A549 (cell line): ENCODE results near the gene ZNF385A. TPM values are rescaled to one million over a fixed set of nuclear protein-coding genes. Genes with fewer than 3 reads are reported as not detected.

Experiments used
- ATAC-seq, 2 experiments: fragments of 200-7000 bp in 1 of 2; fragments of >200 bp in 1 of 2; cut with Nextera tagmentation in 1 of 2; cut with Tn5 transposase in 1 of 2; 3 replicates each; pipeline versions ENCODE4 v1.8.0 to v1.9.1; 2018 to 2020; ENCODE audit warnings: mild to moderate bottlenecking in 1 of 2, moderate library complexity in 1 of 2
- CTCF ChIA-PET: fragments of 300-600 bp; sonication (Branson Sonifier 250); formaldehyde crosslinking; extraction: SDS; loops from one replicate; lab custom pipeline; 2021; ENCODE audit warnings: antibody characterized with exemption, inconsistent platforms; lab: Yijun Ruan, JAX
- POLR2A ChIA-PET: fragments of 350-600 bp; formaldehyde crosslinking; extraction: SDS; loops from one replicate; lab custom pipeline; 2021; ENCODE audit warnings: antibody characterized with exemption, inconsistent platforms; lab: Yijun Ruan, JAX
- DNase-seq, 2 experiments: peaks; one replicate each; pipeline versions ENCODE4 v3.0.0 to v3.0.0-alpha.2; 2011 to 2016; ENCODE audit warnings: low read depth in 1 of 2, low spot score in 1 of 2
- FAIRE-seq: peaks from 2 replicates; lab custom pipeline; 2011; peaks lifted over from hg19 to GRCh38; lab: Jason Lieb, UNC
- H3K27ac ChIP-seq, 2 experiments: fragments of >200 bp; sonication (Bioruptor Twin); formaldehyde crosslinking; 3 replicates each; pipeline ENCODE4 v1.5.1; 2016 to 2017
- H3K4me1 ChIP-seq: fragments of >200 bp; sonication (Bioruptor Twin); formaldehyde crosslinking; 3 replicates; pipeline ENCODE4 v1.6.1; 2016
- H3K4me2 ChIP-seq: fragments of >200 bp; sonication (Bioruptor Twin); formaldehyde crosslinking; 3 replicates; pipeline ENCODE4 v1.6.1; 2016
- H3K4me3 ChIP-seq: fragments of >200 bp; sonication (Bioruptor Twin); formaldehyde crosslinking; 3 replicates; pipeline ENCODE4 v1.5.1; 2016
- H3K9me3 ChIP-seq: fragments of >200 bp; sonication (Bioruptor Twin); formaldehyde crosslinking; 3 replicates; pipeline ENCODE4 v1.6.1; 2016
- ATOH8 ChIP-seq: fragments of 250-450 bp; sonication (Bioruptor Pico); IDR thresholded peaks from 2 replicates; pipeline ENCODE4 v1.5.0; 2020; ENCODE audit warnings: low read depth, mild to moderate bottlenecking, moderate library complexity
- BCL3 ChIP-seq: fragments of >200 bp; sonication (Bioruptor Twin); formaldehyde crosslinking; IDR thresholded peaks from 3 replicates; pipeline ENCODE4 v1.6.1; 2016
- CBX2 ChIP-seq: fragments of 200-600 bp; sonication (generic); IDR thresholded peaks from 2 replicates; pipeline ENCODE4 v1.6.1; 2016; ENCODE audit warnings: low read depth, mild to moderate bottlenecking, borderline replicate concordance
- CEBPB ChIP-seq, 2 experiments: fragments of >200 bp in 1 of 2; sonication (Bioruptor Twin) in 1 of 2; formaldehyde crosslinking in 1 of 2; IDR thresholded peaks; 2 replicates each; pipeline ENCODE4 v1.6.1; 2012 to 2016
- CHD2 ChIP-seq: fragments of 150-350 bp; IDR thresholded peaks from 2 replicates; pipeline ENCODE4 v1.6.1; 2014; ENCODE audit warnings: low read length; ENCODE audit not compliant: partially characterized antibody
- CHD4 ChIP-seq: fragments of 200-600 bp; sonication (generic); IDR thresholded peaks from 2 replicates; pipeline ENCODE4 v1.6.1; 2016; ENCODE audit warnings: antibody characterized with exemption, mild to moderate bottlenecking, borderline replicate concordance
- EHF ChIP-seq: fragments of 250-450 bp; sonication (Bioruptor Pico); IDR thresholded peaks from 2 replicates; pipeline ENCODE4 v1.5.0; 2020; ENCODE audit warnings: mild to moderate bottlenecking
- ELK1 ChIP-seq: fragments of 150-350 bp; IDR thresholded peaks from 2 replicates; pipeline ENCODE4 v1.6.1; 2014; ENCODE audit warnings: low read depth, mild to moderate bottlenecking, low read length
- ESRRA ChIP-seq: fragments of 150-350 bp; IDR thresholded peaks from 2 replicates; pipeline ENCODE4 v1.6.1; 2014; ENCODE audit warnings: mild to moderate bottlenecking, low read length, borderline replicate concordance
- FOSB ChIP-seq: fragments of 250-450 bp; sonication (Bioruptor Pico); IDR thresholded peaks from 2 replicates; pipeline ENCODE4 v1.5.0; 2020; ENCODE audit warnings: mild to moderate bottlenecking, moderate library complexity
- FOXS1 ChIP-seq: fragments of 250-450 bp; sonication (Bioruptor Pico); IDR thresholded peaks from 2 replicates; pipeline ENCODE4 v1.5.0; 2020; ENCODE audit warnings: mild to moderate bottlenecking, moderate library complexity
- GATA3 ChIP-seq: IDR thresholded peaks from 2 replicates; pipeline ENCODE4 v1.6.1; 2012; ENCODE audit warnings: borderline replicate concordance
- HDAC2 ChIP-seq: fragments of 200-600 bp; sonication (generic); IDR thresholded peaks from 2 replicates; pipeline ENCODE4 v1.6.1; 2016
- HMGXB4 ChIP-seq: fragments of 250-450 bp; sonication (Bioruptor Pico); IDR thresholded peaks from 2 replicates; pipeline ENCODE4 v1.5.0; 2021; ENCODE audit warnings: mild to moderate bottlenecking, moderate library complexity, borderline replicate concordance
- HOXB5 ChIP-seq: fragments of 250-450 bp; sonication (Bioruptor Pico); IDR thresholded peaks from 2 replicates; pipeline ENCODE4 v1.5.0; 2020; ENCODE audit warnings: mild to moderate bottlenecking, moderate library complexity
- JUNB ChIP-seq: fragments of >200 bp; sonication (Bioruptor Twin); formaldehyde crosslinking; IDR thresholded peaks from 2 replicates; pipeline ENCODE4 v1.6.1; 2016
- MAFK ChIP-seq: fragments of 450-650 bp; IDR thresholded peaks from 2 replicates; pipeline ENCODE4 v1.6.1; 2014; ENCODE audit not compliant: partially characterized antibody
- MAZ ChIP-seq: fragments of 150-350 bp; IDR thresholded peaks from 2 replicates; pipeline ENCODE4 v1.6.1; 2014; ENCODE audit warnings: antibody characterized with exemption, low read depth, low read length, borderline replicate concordance
- NFE2L2 ChIP-seq: fragments of 150-350 bp; conservative IDR thresholded peaks from 2 replicates; pipeline ENCODE4 v1.6.1; 2014; ENCODE audit warnings: low read length
- NR3C1 ChIP-seq: fragments of >200 bp; sonication (Bioruptor Twin); formaldehyde crosslinking; IDR thresholded peaks from 3 replicates; pipeline ENCODE4 v1.6.1; 2017
- POLR2A ChIP-seq: IDR thresholded peaks from 2 replicates; pipeline ENCODE4 v1.6.1; 2012; ENCODE audit warnings: mild to moderate bottlenecking, low read length
- POLR2AphosphoS2 ChIP-seq: conservative IDR thresholded peaks from 2 replicates; pipeline ENCODE4 v1.6.1; 2012; ENCODE audit warnings: low read length, improper control_type of control experiment, inconsistent platforms
- RAD21 ChIP-seq, 2 experiments: fragments of >200 bp in 1 of 2; sonication (Bioruptor Twin) in 1 of 2; formaldehyde crosslinking in 1 of 2; IDR thresholded peaks in 1 of 2; conservative IDR thresholded peaks in 1 of 2; 2 replicates in 1 of 2; 3 replicates in 1 of 2; pipeline ENCODE4 v1.6.1; 2012 to 2018; ENCODE audit warnings: inconsistent platforms in 1 of 2
- RCOR1 ChIP-seq: fragments of 150-350 bp; IDR thresholded peaks from 2 replicates; pipeline ENCODE4 v1.6.1; 2014; ENCODE audit warnings: antibody characterized with exemption, low read length, low read depth
- RFX5 ChIP-seq: fragments of 450-650 bp; IDR thresholded peaks from 2 replicates; pipeline ENCODE4 v1.7.1; 2014; ENCODE audit warnings: antibody characterized with exemption, mild to moderate bottlenecking, moderate library complexity
- RNF2 ChIP-seq: fragments of 200-600 bp; sonication (generic); IDR thresholded peaks from 2 replicates; pipeline ENCODE4 v1.6.1; 2016; ENCODE audit warnings: low read depth, mild to moderate bottlenecking, antibody characterized with exemption, moderate library complexity, borderline replicate concordance
- SREBF2 ChIP-seq: fragments of 450-650 bp; IDR thresholded peaks from 2 replicates; pipeline ENCODE4 v1.6.1; 2014; ENCODE audit warnings: mild to moderate bottlenecking, moderate library complexity
- TFCP2L1 ChIP-seq: fragments of 250-450 bp; sonication (Bioruptor Pico); IDR thresholded peaks from 2 replicates; pipeline ENCODE4 v1.5.0; 2021; ENCODE audit warnings: mild to moderate bottlenecking
- USF2 ChIP-seq: fragments of 450-650 bp; IDR thresholded peaks from 2 replicates; pipeline ENCODE4 v1.6.1; 2014; ENCODE audit warnings: antibody characterized with exemption
- WGBS: methylation state at CpG from one replicate; pipeline ENCODE4 v1.1.6; 2017; ENCODE audit errors: missing lambda C conversion rate; 5-methylcytosine and 5-hydroxymethylcytosine counted together
- polyA plus RNA-seq, 4 experiments: library from polyadenylated mRNA; depleted of rRNA in 3 of 4; stranded (reverse); fragments of >200 nt; fragmentation: RNase III in 1 of 4; extraction: RNeasy Plus Mini Kit Qiagen cat#74134 plus additional on column Dnase treatment in 1 of 4; gene quantifications; 2 replicates in 3 of 4; 3 replicates in 1 of 4; pipeline ENCODE4 v1.2.3, GENCODE V29; 2011 to 2017

ZNF385A gene
- polyA plus RNA-seq, 2 of the 4 experiments (the other 2 are of a cell fraction), result 1.8 to 14.9 TPM

GRCh38 chr12:54369597-54370131 lies 14.9 kb downstream of the ZNF385A start:
- WGBS, result 54% methylated on average over 16 of the region's 21 CpGs
- DNase-seq, result no peak
- peak overlapping the region; percentile 93 for H3K4me2 ChIP-seq
- ChIA-PET CTCF (interaction anchor here (1.0 to 3.5 kb wide), 24 partner anchors 9 to 155 kb away, joined by 3 to 146 read pairs (median 6); partner anchors contain the start of gene COPZ1), POLR2A (interaction anchor here (0.7 to 1.1 kb wide), 3 partner anchors 9 to 11 kb away, joined by 3 to 10 read pairs (median 3); no protein-coding TSS in a partner anchor)
- H3K27ac ChIP-seq, result peak overlapping the region; percentile 50 to 88
- FAIRE-seq, result no peak
- H3K4me3 ChIP-seq, result peak overlapping the region; percentile 47
- peaks cover 59% of the 10 kb centered on the region for H3K4me1 ChIP-seq
- no peaks in the 10 kb centered on the region for H3K9me3 ChIP-seq
- TF ChIP-seq RCOR1 (no peak), FOSB (CRISPR knock-in tag) (no peak), RNF2 (no peak), BCL3 (no peak), CBX2 (no peak), GATA3 (no peak), MAFK (no peak), TFCP2L1 (no peak), FOXS1 (CRISPR knock-in tag) (no peak), JUNB (no peak), SREBF2 (no peak)
- ATAC-seq, result peak in 1 of 2 experiments; percentile 20; a peak in 3 of 6 replicates

GRCh38 chr12:54368709-54369596 lies 15.6 kb downstream of the ZNF385A start:
- POLR2A ChIA-PET, result interaction anchor here (0.6 to 0.7 kb wide), 2 partner anchors 10 to 27 kb away, joined by 3 read pairs; no protein-coding TSS in a partner anchor
- WGBS, result 33% methylated on average over 40 of the region's 40 CpGs
- Histone ChIP-seq H3K4me3 (no peak overlapping the region), H3K27ac (peak overlapping the region; percentile 46 to 84), H3K4me1 (peaks cover 52% of the 10 kb centered on the region), H3K4me2 (peak overlapping the region; percentile 93), H3K9me3 (no peaks in the 10 kb centered on the region)
- FAIRE-seq (no peak), DNase-seq (peak; percentile 82 to 87), ATAC-seq (peak; percentile 63 to 78)
- CTCF ChIA-PET, result interaction anchor here (0.7 to 4.1 kb wide), 50 partner anchors 9 to 316 kb away, joined by 3 to 44 read pairs (median 6); partner anchors contain the start of genes COPZ1, HOXC4 and ZNF385A
- TF ChIP-seq HDAC2 (no peak), MAZ (no peak), CHD2 (no peak), TFCP2L1 (no peak), POLR2AphosphoS2 (no peak), HOXB5 (CRISPR knock-in tag) (no peak), USF2 (no peak), MAFK (no peak), RFX5 (no peak), POLR2A (no peak), RAD21 (conservative IDR thresholded peaks at IDR 0.05 in 1 of 2, IDR thresholded peaks at IDR 0.05 in 1 of 2) (peak; percentile 86 to 94), ESRRA (0 out of 2 replicates have a peak, but pooled peaks have one; percentile 22), JUNB (no peak), EHF (CRISPR knock-in tag) (no peak), NR3C1 (no peak), CHD4 (no peak), HMGXB4 (no peak), NFE2L2 (no peak), ATOH8 (no peak), SREBF2 (no peak), FOSB (CRISPR knock-in tag) (no peak), ELK1 (no peak), CEBPB (IDR thresholded peaks at IDR 0.05) (no peak)
